RWPE1 (cell line): ENCODE measurements around the gene SPRED3.
A peak's percentile ranks its signal among the peaks of the same experiment; 100 is the strongest.

Experiments used
- CTCF ChIA-PET: fragments of 350-600 bp; sonication (Branson Sonifier 250); formaldehyde crosslinking; extraction: SDS; loops from one replicate; lab custom pipeline; 2021; lab: Yijun Ruan, JAX
- POLR2A ChIA-PET: fragments of 400-600 bp; formaldehyde crosslinking; extraction: SDS; loops from one replicate; lab custom pipeline; 2020; ENCODE audit warnings: antibody characterized with exemption; ENCODE audit not compliant: low non-redundant PET; lab: Yijun Ruan, JAX
- DNase-seq: peaks from one replicate; pipeline ENCODE4 v3.0.0; 2012; ENCODE audit warnings: low spot score
- H3K27ac ChIP-seq: fragments of 450-650 bp; 2 replicates; pipeline ENCODE4 v1.5.1; 2017
- TF ChIP-seq, protein P1 (sequence below): fragments of 450-650 bp; conservative IDR thresholded peaks from 2 replicates; pipeline ENCODE4 v1.5.1; 2017; ENCODE audit warnings: low read depth, mild to moderate bottlenecking

The SPRED3 gene

DNA sequence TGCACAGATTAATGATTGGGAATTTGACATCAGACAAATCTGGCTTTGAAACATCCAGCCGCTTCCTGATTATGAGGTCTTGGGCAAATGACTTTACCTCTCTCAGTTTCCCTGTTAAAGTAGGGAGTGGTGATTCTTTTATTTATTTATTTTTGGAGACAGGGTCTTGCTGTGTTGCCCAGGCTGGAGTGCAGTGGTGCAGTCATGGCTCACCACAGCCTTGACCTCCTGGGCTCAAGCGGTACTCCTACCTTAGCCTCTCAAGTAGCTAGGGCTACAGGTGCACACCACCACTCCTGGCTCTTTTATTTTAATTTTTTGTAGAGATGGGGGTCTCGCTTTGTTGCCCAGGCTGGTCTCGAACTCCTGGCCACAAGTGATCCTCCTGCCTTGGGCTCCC is 11.4 kb upstream of the SPRED3 start:
- DNase-seq, result no peak
- ChIA-PET CTCF (interaction anchor here (0.5 kb wide), 1 partner anchor 42 kb away, joined by 3 read pairs; no protein-coding TSS in a partner anchor), POLR2A (no interaction called here)
- no peak overlapping the region for H3K27ac ChIP-seq
- TF ChIP-seq, protein P1, sequence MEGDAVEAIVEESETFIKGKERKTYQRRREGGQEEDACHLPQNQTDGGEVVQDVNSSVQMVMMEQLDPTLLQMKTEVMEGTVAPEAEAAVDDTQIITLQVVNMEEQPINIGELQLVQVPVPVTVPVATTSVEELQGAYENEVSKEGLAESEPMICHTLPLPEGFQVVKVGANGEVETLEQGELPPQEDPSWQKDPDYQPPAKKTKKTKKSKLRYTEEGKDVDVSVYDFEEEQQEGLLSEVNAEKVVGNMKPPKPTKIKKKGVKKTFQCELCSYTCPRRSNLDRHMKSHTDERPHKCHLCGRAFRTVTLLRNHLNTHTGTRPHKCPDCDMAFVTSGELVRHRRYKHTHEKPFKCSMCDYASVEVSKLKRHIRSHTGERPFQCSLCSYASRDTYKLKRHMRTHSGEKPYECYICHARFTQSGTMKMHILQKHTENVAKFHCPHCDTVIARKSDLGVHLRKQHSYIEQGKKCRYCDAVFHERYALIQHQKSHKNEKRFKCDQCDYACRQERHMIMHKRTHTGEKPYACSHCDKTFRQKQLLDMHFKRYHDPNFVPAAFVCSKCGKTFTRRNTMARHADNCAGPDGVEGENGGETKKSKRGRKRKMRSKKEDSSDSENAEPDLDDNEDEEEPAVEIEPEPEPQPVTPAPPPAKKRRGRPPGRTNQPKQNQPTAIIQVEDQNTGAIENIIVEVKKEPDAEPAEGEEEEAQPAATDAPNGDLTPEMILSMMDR, result no peak

GRCh38 chr19:38378866-38379265 is 9.6 kb upstream of the SPRED3 start:
- no peak overlapping the region for H3K27ac ChIP-seq
- no peak for DNase-seq
- ChIA-PET POLR2A (no interaction called here), CTCF (no interaction called here)
- TF ChIP-seq, protein P1, result no peak

DNA sequence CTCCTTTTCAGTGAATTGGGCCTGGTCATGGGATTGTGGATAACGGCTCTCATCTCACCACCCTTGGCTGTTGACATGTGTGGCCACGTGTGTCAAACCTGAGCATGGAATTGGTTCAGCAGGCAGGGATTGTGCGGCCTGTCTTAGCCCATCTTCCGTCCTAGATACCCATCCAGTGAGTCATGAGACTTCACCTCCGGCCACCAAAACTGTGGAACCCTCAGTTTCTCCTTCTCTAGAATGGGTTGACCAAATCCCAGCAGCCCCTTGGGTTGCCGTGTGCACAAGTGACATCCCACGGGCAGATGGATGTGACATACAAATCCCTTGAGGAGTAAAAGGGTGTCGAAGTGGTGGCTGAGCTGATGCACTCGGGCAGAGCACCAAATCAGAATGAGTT is 7.4 kb upstream of the SPRED3 start:
- DNase-seq, result no peak
- H3K27ac ChIP-seq, result peak overlapping the region; percentile 2; the same call in 1 of the 2 replicates
- CTCF ChIA-PET, result no interaction called here
- TF ChIP-seq, protein P1, result no peak
- POLR2A ChIA-PET, result no interaction called here

GRCh38 chr19:38383184-38383583 is 5.3 kb upstream of the SPRED3 start:
- TF ChIP-seq, protein P1, result no peak
- H3K27ac ChIP-seq, result peak overlapping the region; percentile 51
- ChIA-PET POLR2A (no interaction called here), CTCF (no interaction called here)
- no peak for DNase-seq

DNA sequence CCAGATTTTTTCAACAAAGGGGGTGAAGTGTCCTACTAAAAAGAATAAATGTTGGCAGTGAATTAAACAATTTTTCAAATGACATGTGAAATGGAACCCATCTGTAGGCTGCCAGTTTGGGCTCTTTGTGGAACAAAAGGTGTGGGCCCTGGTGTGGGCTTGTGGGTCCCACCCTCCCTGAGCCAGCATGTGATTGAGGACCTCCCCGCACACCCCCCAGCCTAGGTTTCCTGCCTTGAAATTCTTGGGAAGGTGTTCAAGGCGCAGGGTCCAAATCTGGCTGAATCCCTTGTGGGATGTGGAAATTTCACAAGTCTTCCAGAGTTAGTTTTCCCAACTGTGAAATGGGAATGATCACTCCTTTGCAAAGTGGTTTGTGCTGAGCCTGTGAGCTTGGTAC is 4.8 kb upstream of the SPRED3 start:
- CTCF ChIA-PET, result interaction anchor here (0.7 kb wide), 2 partner anchors 150 to 877 kb away, joined by 4 to 5 read pairs; partner anchors contain the start of gene ZNF793

DNA sequence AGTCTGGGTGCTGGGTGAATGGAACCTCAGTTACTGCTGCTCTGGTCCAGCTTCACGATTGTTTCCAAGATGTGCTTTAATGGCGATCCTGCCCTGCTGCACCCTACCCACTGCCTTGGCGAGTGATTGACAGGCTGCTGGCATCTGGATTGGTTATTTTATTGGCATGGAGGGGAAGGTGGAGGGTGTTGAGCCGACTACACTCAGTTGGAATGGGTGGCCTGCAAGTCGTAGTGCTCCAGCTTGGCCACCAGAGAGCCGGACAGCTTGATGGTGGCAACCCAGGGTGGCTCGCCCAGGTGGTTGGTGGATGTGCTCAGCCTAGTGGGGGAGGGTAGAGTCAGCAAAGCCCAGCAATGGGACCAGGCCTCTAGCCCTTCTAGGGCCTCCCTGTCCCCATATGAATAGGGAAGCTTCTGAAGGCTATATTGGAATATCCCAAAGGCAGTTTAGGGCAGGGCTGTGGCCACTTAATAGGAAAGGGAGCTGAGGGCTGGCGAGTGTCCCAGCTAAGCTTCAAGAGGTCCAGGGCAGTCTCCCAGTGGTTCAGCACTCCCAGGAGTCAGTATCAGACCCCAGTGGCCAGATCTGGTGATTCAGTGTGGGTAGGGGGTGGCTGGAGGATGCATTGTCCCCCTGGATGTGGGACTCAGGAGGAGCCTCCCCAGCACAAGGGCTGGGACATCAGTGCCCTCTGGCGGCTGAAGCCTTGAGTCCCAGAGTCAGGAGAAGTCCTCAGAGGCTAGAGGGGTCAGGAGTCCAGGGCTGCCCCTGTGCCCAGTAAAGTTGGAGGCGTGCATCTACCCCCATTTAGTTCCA is 4.1 kb upstream of the SPRED3 start:
- POLR2A ChIA-PET, result no interaction called here
- no peak for DNase-seq
- TF ChIP-seq, protein P1, result no peak

More for the DNA sequence above, 4.8 kb upstream of the SPRED3 start:
- TF ChIP-seq, protein P1, result no peak
- DNase-seq, result no peak
- POLR2A ChIA-PET, result no interaction called here
- H3K27ac ChIP-seq, result peak overlapping the region; percentile 51

More for the DNA sequence above, 4.1 kb upstream of the SPRED3 start:
- CTCF ChIA-PET, result interaction anchor here (0.5 to 0.7 kb wide), 3 partner anchors 33 to 878 kb away, joined by 3 to 5 read pairs (median 4); partner anchors contain the start of gene ZNF793
- H3K27ac ChIP-seq, result peak overlapping the region; percentile 51
